ENCODE measurements around the gene PADI3. TPM values are rescaled to one million over a fixed set of nuclear protein-coding genes. Genes with fewer than 3 reads are reported as not detected.

Gene PADI3
- total and polyA plus RNA-seq, 2 donors (not counting 1 experiment from before 2014, with no cell fraction given) = not detected

GRCh38 chr1:17282836-17283235 is 33.9 kb downstream of the PADI3 start:
- Histone ChIP-seq H3K9ac (ENCODE audit: insufficient read depth, low read length) (no peak overlapping the region), H3K27me3 (ENCODE audit: control insufficient read depth, insufficient read depth, low read length) (peaks cover 5% of the 10 kb centered on the region), H4K20me1 (ENCODE audit: control insufficient read depth, extremely low read depth, insufficient read depth, low read length) (no peaks in the 10 kb centered on the region), H3K79me2 (ENCODE audit: control insufficient read depth, insufficient read depth, low read length) (no peaks in the 10 kb centered on the region), H3K27ac (ENCODE audit: insufficient read depth, low read length) (no peak overlapping the region), H3K4me2 (ENCODE audit: extremely low read depth, insufficient read depth, low read length) (no peak overlapping the region), H3K9me3 (ENCODE audit: control insufficient read depth, insufficient read depth, low read depth, low read length) (no peaks in the 10 kb centered on the region), H2AFZ (ENCODE audit: low read length) (no peak overlapping the region), H3K4me1 (ENCODE audit: control insufficient read depth, extremely low read depth, insufficient read depth, low read length) (no peaks in the 10 kb centered on the region), H3K4me3 (replicated peaks in 1 of 4; ENCODE audit: control extremely low read depth in 1 of 4, insufficient read depth in 1 of 4, low read depth in 3 of 4, low read length in 4 of 4) (no peak overlapping the region), H3K36me3 (ENCODE audit: control insufficient read depth, insufficient read depth, low read length) (no peaks in the 10 kb centered on the region)
- no peak for DNase-seq (ENCODE audit: low read depth in 2 of 2)
- TF ChIP-seq CTCF (conservative IDR thresholded peaks at IDR 0.05 in 1 of 2, IDR thresholded peaks at IDR 0.05 in 1 of 2; ENCODE audit: low read depth in 1 of 2, low read length in 2 of 2) (no peak), EZH2 (IDR thresholded peaks at IDR 0.05; ENCODE audit: low read length, missing control alignments) (no peak)

- Histone ChIP-seq H3K27me3 (ENCODE audit: control insufficient read depth, insufficient read depth, low read length) (peaks cover 5% of the 10 kb centered on the region), H3K4me2 (ENCODE audit: extremely low read depth, insufficient read depth, low read length) (no peak overlapping the region), H3K79me2 (ENCODE audit: control insufficient read depth, insufficient read depth, low read length) (no peaks in the 10 kb centered on the region), H3K4me3 (replicated peaks in 1 of 4; ENCODE audit: control extremely low read depth in 1 of 4, insufficient read depth in 1 of 4, low read depth in 3 of 4, low read length in 4 of 4) (no peak overlapping the region), H3K27ac (ENCODE audit: insufficient read depth, low read length) (no peak overlapping the region), H3K9ac (ENCODE audit: insufficient read depth, low read length) (no peak overlapping the region), H3K4me1 (ENCODE audit: control insufficient read depth, extremely low read depth, insufficient read depth, low read length) (no peaks in the 10 kb centered on the region), H3K36me3 (ENCODE audit: control insufficient read depth, insufficient read depth, low read length) (no peaks in the 10 kb centered on the region), H2AFZ (ENCODE audit: low read length) (no peak overlapping the region), H3K9me3 (ENCODE audit: control insufficient read depth, insufficient read depth, low read depth, low read length) (no peaks in the 10 kb centered on the region), H4K20me1 (ENCODE audit: control insufficient read depth, extremely low read depth, insufficient read depth, low read length) (no peaks in the 10 kb centered on the region)
- DNase-seq (ENCODE audit: low read depth in 2 of 2) = no peak
- TF ChIP-seq EZH2 (IDR thresholded peaks at IDR 0.05; ENCODE audit: low read length, missing control alignments) (no peak), CTCF (conservative IDR thresholded peaks at IDR 0.05 in 1 of 2, IDR thresholded peaks at IDR 0.05 in 1 of 2; ENCODE audit: low read depth in 1 of 2, low read length in 2 of 2) (no peak)
Observed at GRCh38 chr1:17286646-17287045, 37.7 kb downstream of the PADI3 start.

GRCh38 chr1:17287130-17287776 is 38.4 kb downstream of the PADI3 start:
- no peaks in the 10 kb centered on the region for H3K4me1 ChIP-seq (ENCODE audit: control insufficient read depth, extremely low read depth, insufficient read depth, low read length)
- no peaks in the 10 kb centered on the region for H3K36me3 ChIP-seq (ENCODE audit: control insufficient read depth, insufficient read depth, low read length)
- H4K20me1 ChIP-seq (ENCODE audit: control insufficient read depth, extremely low read depth, insufficient read depth, low read length) = no peaks in the 10 kb centered on the region
- H3K27ac ChIP-seq (ENCODE audit: insufficient read depth, low read length) = no peak overlapping the region
- no peak overlapping the region for H3K4me2 ChIP-seq (ENCODE audit: extremely low read depth, insufficient read depth, low read length)
- no peak overlapping the region for H2AFZ ChIP-seq (ENCODE audit: low read length)
- H3K27me3 ChIP-seq (ENCODE audit: control insufficient read depth, insufficient read depth, low read length) = peaks cover 5% of the 10 kb centered on the region
- DNase-seq (ENCODE audit: low read depth in 2 of 2) = peak; percentile 61 to 87
- TF ChIP-seq CTCF (conservative IDR thresholded peaks at IDR 0.05 in 1 of 2, IDR thresholded peaks at IDR 0.05 in 1 of 2; ENCODE audit: low read depth in 1 of 2, low read length in 2 of 2) (no peak), EZH2 (IDR thresholded peaks at IDR 0.05; ENCODE audit: low read length, missing control alignments) (no peak)
- H3K4me3 ChIP-seq (replicated peaks in 1 of 4; ENCODE audit: control extremely low read depth in 1 of 4, insufficient read depth in 1 of 4, low read depth in 3 of 4, low read length in 4 of 4) = no peak overlapping the region
- H3K9ac ChIP-seq (ENCODE audit: insufficient read depth, low read length) = no peak overlapping the region
- H3K79me2 ChIP-seq (ENCODE audit: control insufficient read depth, insufficient read depth, low read length) = no peaks in the 10 kb centered on the region
- H3K9me3 ChIP-seq (ENCODE audit: control insufficient read depth, insufficient read depth, low read depth, low read length) = no peaks in the 10 kb centered on the region
